K562 (cell line): Measurements from ENCODE around the gene ZNF692. TPM values are rescaled to one million over a fixed set of nuclear protein-coding genes. Genes with fewer than 3 reads are reported as not detected.
A peak's percentile ranks its signal among the peaks of the same experiment; 100 is the strongest.

Experiments
- FOXM1 ChIP-seq, 2 experiments: fragments of 450-650 bp in 1 of 2; sonication (generic) in 1 of 2; formaldehyde crosslinking in 1 of 2; IDR thresholded peaks; 2 replicates each; pipeline versions ENCODE4 v1.6.1 to v1.9.0; 2017 to 2022; ENCODE audit warnings: low read depth in 2 of 2, mild to moderate bottlenecking in 2 of 2, missing genetic modification reagents in 1 of 2, moderate library complexity in 1 of 2
- HINFP ChIP-seq: fragments of 450-650 bp; conservative IDR thresholded peaks from 2 replicates; pipeline ENCODE4 v1.6.1; 2016; ENCODE audit warnings: missing genetic modification characterization, low read depth, mild to moderate bottlenecking, control low read depth, missing compliant biosample characterization
- SIX5 ChIP-seq, 2 experiments: IDR thresholded peaks; 2 replicates each; pipeline ENCODE4 v1.6.1; 2011; ENCODE audit warnings: low read length in 2 of 2, borderline replicate concordance in 1 of 2, low read depth in 1 of 2, mild to moderate bottlenecking in 1 of 2, moderate library complexity in 1 of 2; ENCODE audit not compliant: insufficient read depth in 1 of 2
- XRCC3 ChIP-seq: fragments of 450-650 bp; IDR thresholded peaks from 2 replicates; pipeline ENCODE4 v1.6.1; 2017; ENCODE audit warnings: mild to moderate bottlenecking, moderate library complexity
- ZFP36 ChIP-seq: fragments of 150-350 bp; IDR thresholded peaks from 2 replicates; pipeline ENCODE4 v1.6.1; 2018; ENCODE audit warnings: low read length, low read depth; ENCODE audit not compliant: partially characterized antibody
- ZMIZ1 ChIP-seq, 2 experiments: fragments of 150-350 bp in 1 of 2; IDR thresholded peaks; 2 replicates each; pipeline ENCODE4 v1.6.1; 2012 to 2016; ENCODE audit warnings: low read depth in 2 of 2, low read length in 2 of 2, mild to moderate bottlenecking in 1 of 2, moderate library complexity in 1 of 2
- ZNF217 ChIP-seq: sonication (generic); formaldehyde crosslinking; IDR thresholded peaks from 2 replicates; pipeline ENCODE4 v1.8.0; 2022; ENCODE audit warnings: mild to moderate bottlenecking, missing genetic modification reagents
- ZNF780A ChIP-seq: fragments of 250-450 bp; sonication (Bioruptor Pico); IDR thresholded peaks from 2 replicates; pipeline ENCODE4 v1.5.0; 2021; ENCODE audit warnings: mild to moderate bottlenecking
- polyA plus RNA-seq, 8 experiments: library from polyadenylated mRNA; depleted of rRNA in 4 of 8; stranded (reverse) in 5 of 8; unstranded in 3 of 8; fragments of >200 nt; fragmentation: Nextera tagmentation in 2 of 8; fragmentation: Illumina TruSeq in 1 of 8; extraction: Ambion mirVana in 2 of 8; extraction: Trizol in 1 of 8; gene quantifications; 2 replicates each; pipeline versions ENCODE4 v1.2.1 to v1.2.3, GENCODE V29; 2011 to 2014; ENCODE audit warnings: inconsistent platforms in 1 of 8, missing spikeins in 1 of 8
- total RNA-seq, 7 experiments: library from RNA; depleted of rRNA in 6 of 7; stranded (reverse); fragments of >200 nt in 6 of 7; fragmentation: Illumina TruSeq in 2 of 7; extraction: Trizol in 2 of 7; gene quantifications; 2 replicates each; pipeline versions ENCODE4 v1.2.1 to v1.2.3, GENCODE V29; 2011 to 2021; ENCODE audit warnings: low replicate concordance in 1 of 7
- TF ChIP-seq, protein P1 (sequence below): fragments of 450-650 bp; formaldehyde crosslinking; IDR thresholded peaks from 2 replicates; pipeline ENCODE4 v1.4.0; 2020; ENCODE audit warnings: mild to moderate bottlenecking, mixed read lengths
- TF ChIP-seq, protein P2 (sequence below): sonication (generic); formaldehyde crosslinking; IDR thresholded peaks from 2 replicates; pipeline ENCODE4 v1.8.0; 2023; ENCODE audit warnings: missing genetic modification reagents, mild to moderate bottlenecking, borderline replicate concordance
- TF ChIP-seq, protein P3 (sequence below): sonication (generic); formaldehyde crosslinking; IDR thresholded peaks from 2 replicates; pipeline ENCODE4 v1.8.1; 2023; ENCODE audit warnings: mild to moderate bottlenecking, missing genetic modification reagents

Gene ZNF692
- total and polyA plus RNA-seq, 9 of the 15 experiments (the other 6 are each of a cell fraction or from before 2014, with no cell fraction given) = 8.4 to 143 (median 55.9) TPM

GRCh38 chr1:248838357-248839167 lies 20.3 kb downstream of the ZNF692 start (continued):
- TF ChIP-seq, protein P1, sequence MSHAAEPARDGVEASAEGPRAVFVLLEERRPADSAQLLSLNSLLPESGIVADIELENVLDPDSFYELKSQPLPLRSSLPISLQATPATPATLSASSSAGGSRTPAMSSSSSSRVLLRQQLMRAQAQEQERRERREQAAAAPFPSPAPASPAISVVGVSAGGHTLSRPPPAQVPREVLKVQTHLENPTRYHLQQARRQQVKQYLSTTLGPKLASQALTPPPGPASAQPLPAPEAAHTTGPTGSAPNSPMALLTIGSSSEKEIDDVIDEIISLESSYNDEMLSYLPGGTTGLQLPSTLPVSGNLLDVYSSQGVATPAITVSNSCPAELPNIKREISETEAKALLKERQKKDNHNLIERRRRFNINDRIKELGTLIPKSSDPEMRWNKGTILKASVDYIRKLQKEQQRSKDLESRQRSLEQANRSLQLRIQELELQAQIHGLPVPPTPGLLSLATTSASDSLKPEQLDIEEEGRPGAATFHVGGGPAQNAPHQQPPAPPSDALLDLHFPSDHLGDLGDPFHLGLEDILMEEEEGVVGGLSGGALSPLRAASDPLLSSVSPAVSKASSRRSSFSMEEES = no peak
- TF ChIP-seq, protein P2, sequence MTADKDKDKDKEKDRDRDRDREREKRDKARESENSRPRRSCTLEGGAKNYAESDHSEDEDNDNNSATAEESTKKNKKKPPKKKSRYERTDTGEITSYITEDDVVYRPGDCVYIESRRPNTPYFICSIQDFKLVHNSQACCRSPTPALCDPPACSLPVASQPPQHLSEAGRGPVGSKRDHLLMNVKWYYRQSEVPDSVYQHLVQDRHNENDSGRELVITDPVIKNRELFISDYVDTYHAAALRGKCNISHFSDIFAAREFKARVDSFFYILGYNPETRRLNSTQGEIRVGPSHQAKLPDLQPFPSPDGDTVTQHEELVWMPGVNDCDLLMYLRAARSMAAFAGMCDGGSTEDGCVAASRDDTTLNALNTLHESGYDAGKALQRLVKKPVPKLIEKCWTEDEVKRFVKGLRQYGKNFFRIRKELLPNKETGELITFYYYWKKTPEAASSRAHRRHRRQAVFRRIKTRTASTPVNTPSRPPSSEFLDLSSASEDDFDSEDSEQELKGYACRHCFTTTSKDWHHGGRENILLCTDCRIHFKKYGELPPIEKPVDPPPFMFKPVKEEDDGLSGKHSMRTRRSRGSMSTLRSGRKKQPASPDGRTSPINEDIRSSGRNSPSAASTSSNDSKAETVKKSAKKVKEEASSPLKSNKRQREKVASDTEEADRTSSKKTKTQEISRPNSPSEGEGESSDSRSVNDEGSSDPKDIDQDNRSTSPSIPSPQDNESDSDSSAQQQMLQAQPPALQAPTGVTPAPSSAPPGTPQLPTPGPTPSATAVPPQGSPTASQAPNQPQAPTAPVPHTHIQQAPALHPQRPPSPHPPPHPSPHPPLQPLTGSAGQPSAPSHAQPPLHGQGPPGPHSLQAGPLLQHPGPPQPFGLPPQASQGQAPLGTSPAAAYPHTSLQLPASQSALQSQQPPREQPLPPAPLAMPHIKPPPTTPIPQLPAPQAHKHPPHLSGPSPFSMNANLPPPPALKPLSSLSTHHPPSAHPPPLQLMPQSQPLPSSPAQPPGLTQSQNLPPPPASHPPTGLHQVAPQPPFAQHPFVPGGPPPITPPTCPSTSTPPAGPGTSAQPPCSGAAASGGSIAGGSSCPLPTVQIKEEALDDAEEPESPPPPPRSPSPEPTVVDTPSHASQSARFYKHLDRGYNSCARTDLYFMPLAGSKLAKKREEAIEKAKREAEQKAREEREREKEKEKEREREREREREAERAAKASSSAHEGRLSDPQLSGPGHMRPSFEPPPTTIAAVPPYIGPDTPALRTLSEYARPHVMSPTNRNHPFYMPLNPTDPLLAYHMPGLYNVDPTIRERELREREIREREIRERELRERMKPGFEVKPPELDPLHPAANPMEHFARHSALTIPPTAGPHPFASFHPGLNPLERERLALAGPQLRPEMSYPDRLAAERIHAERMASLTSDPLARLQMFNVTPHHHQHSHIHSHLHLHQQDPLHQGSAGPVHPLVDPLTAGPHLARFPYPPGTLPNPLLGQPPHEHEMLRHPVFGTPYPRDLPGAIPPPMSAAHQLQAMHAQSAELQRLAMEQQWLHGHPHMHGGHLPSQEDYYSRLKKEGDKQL (CRISPR knock-in tag) = no peak
- no peak for TF ChIP-seq XRCC3
- peak; percentile 82; the same call in 1 of the 2 replicates for TF ChIP-seq ZNF217
- TF ChIP-seq FOXM1 (IDR thresholded peaks at IDR 0.05; ENCODE audit: low read depth) = peak; percentile 68
- TF ChIP-seq FOXM1 (CRISPR knock-in tag; IDR thresholded peaks at IDR 0.05; ENCODE audit: low read depth) = peak; percentile 27; the same call in 1 of the 2 replicates
- no peak for TF ChIP-seq ZNF780A (CRISPR knock-in tag)
- TF ChIP-seq, protein P3, sequence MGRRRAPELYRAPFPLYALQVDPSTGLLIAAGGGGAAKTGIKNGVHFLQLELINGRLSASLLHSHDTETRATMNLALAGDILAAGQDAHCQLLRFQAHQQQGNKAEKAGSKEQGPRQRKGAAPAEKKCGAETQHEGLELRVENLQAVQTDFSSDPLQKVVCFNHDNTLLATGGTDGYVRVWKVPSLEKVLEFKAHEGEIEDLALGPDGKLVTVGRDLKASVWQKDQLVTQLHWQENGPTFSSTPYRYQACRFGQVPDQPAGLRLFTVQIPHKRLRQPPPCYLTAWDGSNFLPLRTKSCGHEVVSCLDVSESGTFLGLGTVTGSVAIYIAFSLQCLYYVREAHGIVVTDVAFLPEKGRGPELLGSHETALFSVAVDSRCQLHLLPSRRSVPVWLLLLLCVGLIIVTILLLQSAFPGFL (CRISPR knock-in tag) = no peak; the same call in 1 of the 2 replicates
- TF ChIP-seq SIX5 (IDR thresholded peaks at IDR 0.05; ENCODE audit: borderline replicate concordance in 1 of 2, insufficient read depth in 1 of 2, low read depth in 1 of 2, low read length in 2 of 2) = no peak
- TF ChIP-seq ZFP36 = no peak
- TF ChIP-seq ZMIZ1 (IDR thresholded peaks at IDR 0.05; ENCODE audit: low read depth in 2 of 2, low read length in 2 of 2) = no peak
- TF ChIP-seq HINFP (tag) = 0 out of 2 replicates have a peak, but pooled peaks have one; percentile 19
